Subcutaneous adipose tissue (tissue), 4 donors: Measurements from ENCODE around the gene SEPSECS. TPM values are rescaled to one million over a fixed set of nuclear protein-coding genes. Genes with fewer than 3 reads are reported as not detected.

ENCODE experiments used
- CTCF ChIP-seq: fragments of 450-650 bp; IDR thresholded peaks from one replicate; pipeline ENCODE4 v1.5.1; 2016; ENCODE audit warnings: low read depth, mild to moderate bottlenecking, control low read depth, antibody characterized with exemption, moderate library complexity
- total RNA-seq, 4 donors: library from RNA; depleted of rRNA; stranded (reverse); fragments of >200 nt; gene quantifications; one replicate each; pipeline ENCODE4 v1.1.0, GENCODE V29; 2016

The SEPSECS gene
- total RNA-seq, 4 donors from 2014 or later = 10.9 to 14.7 (median 11.7) TPM

GRCh38 chr4:25180524-25181131 is 20.4 kb upstream of the SEPSECS start:
- no peak for TF ChIP-seq CTCF

GRCh38 chr4:25178838-25179261 is 18.6 kb upstream of the SEPSECS start:
- no peak for TF ChIP-seq CTCF

GRCh38 chr4:25177147-25177546 is 16.9 kb upstream of the SEPSECS start:
- no peak for TF ChIP-seq CTCF

- TF ChIP-seq CTCF = no peak
These were observed 14.4 kb upstream of the SEPSECS start for GRCh38 chr4:25174674-25175073.

- no peak for TF ChIP-seq CTCF
These were observed 13.0 kb upstream of the SEPSECS start for GRCh38 chr4:25172961-25173915.

GRCh38 chr4:25171201-25171865 is 11.1 kb upstream of the SEPSECS start:
- no peak for TF ChIP-seq CTCF

- no peak for TF ChIP-seq CTCF
These were observed 9.2 kb upstream of the SEPSECS start for GRCh38 chr4:25169446-25169845.
